Activated naive CD8-positive, alpha-beta T cell treated with anti-CD3 and anti-CD28 coated beads, Interleukin-2, amount 10 ng/mL, durations not matched to agents 7 days and 5 days (primary cell): ENCODE data around the gene TSPAN10. TPM values are rescaled to one million over a fixed set of nuclear protein-coding genes. Genes with fewer than 3 reads are reported as not detected.
A peak's percentile ranks its signal among the peaks of the same experiment; 100 is the strongest.

Source experiments
- ATAC-seq: fragments of 150-1000 bp; cut with Tn5 transposase; one replicate; pipeline ENCODE4 v1.10.0; 2021; ENCODE audit warnings: low read depth, moderate library complexity
- POLR2A ChIA-PET: fragments of 350-600 bp; sonication (Branson Sonifier 250); formaldehyde crosslinking; loops from one replicate; lab custom pipeline; 2021; ENCODE audit warnings: antibody characterized with exemption; lab: Charles Lee
- DNase-seq: peaks from one replicate; pipeline ENCODE4 v3.0.0; 2021
- H3K27ac Mint-ChIP-seq: one replicate; pipeline ENCODE4 v1.8.0; 2022; ENCODE audit warnings: mild to moderate bottlenecking, mixed read lengths
- H3K27me3 Mint-ChIP-seq: one replicate; pipeline ENCODE4 v1.8.0; 2022; ENCODE audit warnings: mild to moderate bottlenecking, moderate library complexity, mixed read lengths
- H3K36me3 Mint-ChIP-seq: one replicate; pipeline ENCODE4 v1.8.0; 2021; ENCODE audit warnings: mild to moderate bottlenecking, mixed read lengths
- H3K4me1 Mint-ChIP-seq: one replicate; pipeline ENCODE4 v1.8.0; 2021; ENCODE audit warnings: mixed read lengths
- H3K4me3 Mint-ChIP-seq: one replicate; pipeline ENCODE4 v1.8.0; 2022; ENCODE audit warnings: mild to moderate bottlenecking, moderate library complexity, mixed read lengths
- H3K9me3 Mint-ChIP-seq: one replicate; pipeline ENCODE4 v1.8.0; 2021; ENCODE audit warnings: mixed read lengths
- total RNA-seq, 2 experiments: library from RNA; stranded (reverse); gene quantifications; one replicate each; pipeline ENCODE4 v1.2.3, GENCODE V29; 2021

TSPAN10 gene
- under 1 TPM; 0.36 to 0.99 TPM for total RNA-seq

DNA sequence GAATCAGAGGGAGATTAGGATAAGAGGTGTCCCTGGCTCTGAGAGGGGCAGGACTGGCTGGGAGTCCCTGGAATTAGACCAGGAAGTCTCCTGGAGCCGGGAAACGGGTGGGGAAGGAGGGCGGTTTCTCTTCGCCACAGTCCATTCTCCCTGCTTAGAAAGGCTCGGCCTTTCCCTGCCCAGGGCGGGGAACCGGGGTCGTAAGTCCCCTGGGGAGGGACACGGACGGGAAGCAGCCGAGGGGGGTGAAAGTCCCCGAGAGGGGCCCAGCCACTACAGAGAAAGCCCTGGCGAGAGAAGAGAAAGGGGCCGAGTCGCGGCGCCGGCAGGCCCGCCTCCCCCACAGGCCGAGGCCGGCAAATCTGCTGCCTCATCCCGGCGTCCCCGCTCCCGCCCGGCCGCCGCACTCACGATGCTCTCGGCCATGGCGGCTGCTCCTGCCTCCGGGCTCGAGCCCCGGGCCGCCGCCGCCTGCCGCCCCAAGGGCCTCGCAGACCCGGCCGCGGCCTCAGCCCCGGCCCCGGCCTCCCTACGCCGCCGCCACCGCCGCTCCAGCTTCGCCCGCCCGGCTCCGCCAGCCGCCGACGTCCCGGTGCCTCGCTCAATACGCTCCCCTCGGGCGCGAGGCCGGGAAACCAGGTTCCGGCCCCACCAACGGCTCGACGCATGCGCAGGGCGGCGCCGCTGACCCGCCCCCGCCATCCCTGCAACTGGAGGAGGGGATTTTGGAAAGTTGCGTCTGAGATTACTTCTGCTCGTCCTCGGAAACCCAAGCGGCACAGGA is at the start of gene TSPAN10, which contains the start of gene NPLOC4:
Gene TSPAN10 (plus strand): TSS at position 692 of the 784 bp plus-strand sequence. CDS start 5,217 bp downstream, outside the sequence.
Gene NPLOC4 (minus strand): TSS at position 608 of the 784 bp plus-strand sequence. CDS start 182 bp downstream, at position 426.
- peak within 1 kb of the TSS; percentile 90 for H3K4me3 Mint-ChIP-seq
- H3K27me3 Mint-ChIP-seq = no peaks in the 10 kb centered on the region
- ATAC-seq (peak; percentile 93), DNase-seq (peak; percentile 93)
- no peaks in the 10 kb centered on the region for H3K9me3 Mint-ChIP-seq
- H3K4me1 Mint-ChIP-seq = peaks cover 14% of the 10 kb centered on the region
- peaks cover 3% of the 10 kb centered on the region for H3K36me3 Mint-ChIP-seq
- POLR2A ChIA-PET = interaction anchor here (0.6 to 1.7 kb wide), 6 partner anchors 16 to 46 kb away, joined by 3 to 12 read pairs (median 5); partner anchors contain the start of genes ARL16, CCDC137, HGS and OXLD1
- H3K27ac Mint-ChIP-seq = peak within 1 kb of the TSS; percentile 68

DNA sequence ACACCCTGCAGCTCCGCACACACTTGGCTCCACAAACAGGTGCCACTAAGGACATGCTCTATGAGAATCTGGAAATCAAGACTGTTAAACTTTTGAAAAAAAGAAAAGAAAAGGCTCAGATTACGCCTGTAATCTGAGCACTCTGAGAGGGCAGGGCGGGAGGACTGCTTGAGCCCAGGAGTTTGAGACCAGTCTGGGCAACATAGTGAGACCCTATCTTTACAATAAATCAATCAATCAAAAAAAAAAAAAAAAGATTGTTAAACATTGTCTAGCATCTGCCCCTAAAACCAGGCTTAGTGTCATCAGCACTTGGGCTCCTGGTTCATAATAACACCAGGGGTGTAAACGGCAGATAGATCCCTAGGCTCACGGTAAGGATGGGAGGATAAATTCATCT is 47.4 kb upstream of the TSPAN10 start:
- peaks cover 23% of the 10 kb centered on the region for H3K36me3 Mint-ChIP-seq
- POLR2A ChIA-PET = no interaction called here
- DNase-seq (no peak), ATAC-seq (no peak)
- no peaks in the 10 kb centered on the region for H3K27me3 Mint-ChIP-seq
- H3K9me3 Mint-ChIP-seq = no peaks in the 10 kb centered on the region
- no peak overlapping the region for H3K4me3 Mint-ChIP-seq
- H3K4me1 Mint-ChIP-seq = no peaks in the 10 kb centered on the region
- H3K27ac Mint-ChIP-seq = no peak overlapping the region

DNA sequence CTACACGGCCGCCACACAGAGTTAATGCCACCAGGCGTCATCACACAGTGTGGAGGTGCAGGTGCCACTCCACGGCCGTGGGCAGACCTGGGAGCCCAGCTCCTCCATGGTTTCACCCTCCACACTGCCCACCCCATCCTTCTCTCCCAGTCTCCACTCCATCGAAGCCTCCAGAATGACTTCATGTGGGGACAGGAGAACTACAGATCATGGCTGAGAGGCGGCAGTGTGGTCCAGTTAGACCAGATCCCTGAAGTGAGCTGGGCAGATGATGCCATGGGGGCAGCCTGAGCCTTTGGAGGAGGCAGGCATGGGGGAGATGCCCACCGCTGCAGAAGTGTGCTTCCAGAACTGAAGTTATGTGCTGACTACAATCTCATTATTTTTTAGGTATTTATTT is 46.9 kb upstream of the TSPAN10 start:
- no peak overlapping the region for H3K4me3 Mint-ChIP-seq
- no peak overlapping the region for H3K27ac Mint-ChIP-seq
- no peaks in the 10 kb centered on the region for H3K9me3 Mint-ChIP-seq
- ATAC-seq (no peak), DNase-seq (no peak)
- peaks cover 23% of the 10 kb centered on the region for H3K36me3 Mint-ChIP-seq
- H3K4me1 Mint-ChIP-seq = no peaks in the 10 kb centered on the region
- no peaks in the 10 kb centered on the region for H3K27me3 Mint-ChIP-seq
- POLR2A ChIA-PET = no interaction called here

DNA sequence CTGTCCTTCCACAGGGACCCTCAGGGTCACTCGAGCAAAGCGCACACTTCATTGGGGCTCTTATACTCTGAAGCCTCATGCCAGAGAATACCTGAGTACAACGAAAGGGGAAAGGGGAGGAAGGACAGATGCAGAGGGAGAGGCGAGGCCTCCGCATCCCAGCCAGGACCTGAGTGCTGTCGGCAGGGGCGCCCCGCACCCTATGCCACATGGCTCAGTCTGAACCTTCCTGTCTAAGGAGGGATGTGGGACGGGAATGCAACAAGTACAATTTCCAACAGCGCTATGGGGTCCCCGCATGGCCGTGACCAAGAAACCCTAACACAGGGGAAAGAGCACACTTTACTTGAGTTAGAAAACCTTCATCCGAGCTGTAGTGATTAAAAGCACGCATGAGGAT is 45.0 kb upstream of the TSPAN10 start:
- POLR2A ChIA-PET = no interaction called here
- Mint-ChIP-seq H3K36me3 (peaks cover 11% of the 10 kb centered on the region), H3K4me1 (no peaks in the 10 kb centered on the region)

DNA sequence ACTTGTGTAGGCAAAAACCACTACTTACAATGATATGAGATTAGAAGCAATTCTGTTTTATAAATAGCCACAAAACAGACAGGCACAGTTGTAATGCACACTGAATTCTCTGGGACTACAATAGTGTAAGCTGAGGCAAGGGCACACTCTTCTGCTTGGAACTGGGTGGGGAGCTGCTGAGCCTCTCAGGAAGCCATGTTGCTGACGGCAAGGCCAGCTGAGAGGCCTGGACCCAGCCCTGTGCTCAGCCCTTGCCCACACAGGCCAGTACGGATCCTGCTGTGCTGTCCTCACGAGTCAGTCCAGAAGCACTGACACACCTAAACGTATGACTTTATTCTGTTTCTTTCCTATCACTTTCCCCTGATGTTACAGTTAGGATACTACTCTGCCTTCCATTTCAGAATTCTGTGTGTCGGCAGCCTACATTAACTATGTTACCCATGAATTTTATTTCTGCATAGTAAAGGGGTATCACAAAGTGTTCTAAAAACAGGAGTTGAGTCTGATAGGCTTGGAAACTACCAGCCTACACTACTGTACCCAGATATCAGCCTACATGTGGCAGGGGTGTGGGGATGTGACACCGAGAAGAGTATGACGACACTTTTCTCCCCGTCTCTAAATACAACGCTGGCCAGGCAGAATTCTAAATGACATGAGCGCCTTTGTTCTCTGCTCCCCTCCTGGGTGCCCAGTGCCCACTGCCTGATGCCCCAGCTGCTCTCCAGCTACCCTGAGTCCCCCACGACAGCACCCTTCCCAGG is 43.7 kb upstream of the TSPAN10 start:
- Mint-ChIP-seq H3K4me1 (peaks cover 2% of the 10 kb centered on the region), H3K27ac (no peak overlapping the region), H3K9me3 (no peaks in the 10 kb centered on the region), H3K27me3 (no peaks in the 10 kb centered on the region), H3K4me3 (no peak overlapping the region), H3K36me3 (peaks cover 8% of the 10 kb centered on the region)
- no peak for DNase-seq
- ATAC-seq = no peak
- POLR2A ChIA-PET = no interaction called here

More for the DNA sequence above, 45.0 kb upstream of the TSPAN10 start:
- Mint-ChIP-seq H3K4me3 (no peak overlapping the region), H3K9me3 (no peaks in the 10 kb centered on the region), H3K27ac (peak overlapping the region; percentile 42), H3K27me3 (no peaks in the 10 kb centered on the region)
- DNase-seq (no peak), ATAC-seq (no peak)

DNA sequence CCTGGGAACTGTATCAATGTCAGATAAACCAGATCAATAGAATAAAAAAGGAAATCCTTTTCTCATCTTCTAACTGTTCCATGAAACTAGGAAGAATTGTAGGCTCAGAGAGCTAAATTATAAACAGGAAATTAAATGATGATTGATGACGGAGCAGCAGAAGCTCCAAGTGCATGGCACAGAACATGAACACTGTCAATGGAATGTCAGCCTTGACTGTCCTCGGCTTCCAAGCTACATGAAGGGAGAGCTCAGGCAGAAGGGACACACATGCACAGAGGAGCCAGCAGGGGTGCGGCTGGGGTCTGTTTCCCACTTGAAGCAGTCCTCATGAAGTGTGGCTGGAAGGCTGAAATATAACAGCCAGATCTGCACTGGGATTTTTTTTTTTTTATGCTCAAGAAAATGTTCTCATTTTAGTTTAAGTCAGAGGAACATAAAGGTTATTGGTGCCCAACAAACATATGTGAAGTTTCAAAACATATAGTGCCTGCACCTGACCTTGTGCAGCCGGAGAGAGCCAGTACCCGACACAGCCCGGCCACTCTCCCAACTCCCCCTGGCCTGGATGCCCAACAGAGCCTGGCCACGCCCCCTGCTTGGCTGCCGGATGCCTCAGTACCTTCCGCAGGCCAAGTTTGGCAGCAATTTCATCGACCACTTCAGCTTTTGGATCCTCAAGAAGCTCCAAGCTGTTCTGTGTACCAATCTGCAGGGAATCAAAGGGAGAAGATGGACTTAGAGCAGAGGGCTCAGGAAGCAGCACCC is 37.1 kb upstream of the TSPAN10 start:
- Mint-ChIP-seq H3K27me3 (no peaks in the 10 kb centered on the region), H3K27ac (no peak overlapping the region), H3K4me1 (peaks cover 8% of the 10 kb centered on the region), H3K9me3 (no peaks in the 10 kb centered on the region), H3K4me3 (no peak overlapping the region), H3K36me3 (peaks cover 11% of the 10 kb centered on the region)
- POLR2A ChIA-PET = interaction anchor here (1.2 kb wide), 1 partner anchor 88 kb away, joined by 6 read pairs; the partner anchor contains the start of gene ACTG1
- DNase-seq (no peak), ATAC-seq (no peak)

DNA sequence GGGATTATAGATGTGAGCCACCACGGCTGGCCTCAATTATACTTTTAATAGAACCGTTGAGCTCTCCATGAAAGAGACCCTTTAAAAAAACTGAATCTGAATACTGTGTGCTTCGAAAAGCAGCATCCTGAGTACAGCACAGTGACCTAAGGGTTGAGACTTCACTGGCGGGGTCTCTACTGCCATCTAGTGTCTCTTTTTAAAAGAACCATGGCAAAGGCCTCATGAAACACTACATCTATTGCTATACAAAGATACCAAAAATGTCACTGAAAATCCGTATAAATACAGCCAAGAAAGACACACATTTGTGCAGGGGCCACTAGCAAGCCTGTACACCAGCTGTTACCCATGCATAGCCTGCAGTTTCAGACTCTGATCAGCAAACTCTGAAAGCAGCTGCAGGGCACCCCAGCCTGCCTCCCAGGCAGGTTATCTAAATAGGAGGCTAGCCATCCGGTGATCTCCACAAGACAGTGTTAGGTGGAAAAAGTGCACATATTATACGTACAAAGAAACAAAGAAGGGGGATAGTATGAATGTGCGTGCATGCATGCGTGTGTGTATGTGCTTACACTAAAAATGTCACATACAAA is 35.4 kb upstream of the TSPAN10 start:
- no peak for DNase-seq
- POLR2A ChIA-PET = interaction anchor here (1.2 kb wide), 3 partner anchors 49 to 89 kb away, joined by 3 to 6 read pairs (median 3); partner anchors contain the start of genes ACTG1 and FAAP100
- Mint-ChIP-seq H3K36me3 (peaks cover 19% of the 10 kb centered on the region), H3K9me3 (no peaks in the 10 kb centered on the region), H3K27me3 (no peaks in the 10 kb centered on the region), H3K27ac (no peak overlapping the region), H3K4me3 (no peak overlapping the region), H3K4me1 (peaks cover 8% of the 10 kb centered on the region)
- peak; percentile 91 for ATAC-seq

DNA sequence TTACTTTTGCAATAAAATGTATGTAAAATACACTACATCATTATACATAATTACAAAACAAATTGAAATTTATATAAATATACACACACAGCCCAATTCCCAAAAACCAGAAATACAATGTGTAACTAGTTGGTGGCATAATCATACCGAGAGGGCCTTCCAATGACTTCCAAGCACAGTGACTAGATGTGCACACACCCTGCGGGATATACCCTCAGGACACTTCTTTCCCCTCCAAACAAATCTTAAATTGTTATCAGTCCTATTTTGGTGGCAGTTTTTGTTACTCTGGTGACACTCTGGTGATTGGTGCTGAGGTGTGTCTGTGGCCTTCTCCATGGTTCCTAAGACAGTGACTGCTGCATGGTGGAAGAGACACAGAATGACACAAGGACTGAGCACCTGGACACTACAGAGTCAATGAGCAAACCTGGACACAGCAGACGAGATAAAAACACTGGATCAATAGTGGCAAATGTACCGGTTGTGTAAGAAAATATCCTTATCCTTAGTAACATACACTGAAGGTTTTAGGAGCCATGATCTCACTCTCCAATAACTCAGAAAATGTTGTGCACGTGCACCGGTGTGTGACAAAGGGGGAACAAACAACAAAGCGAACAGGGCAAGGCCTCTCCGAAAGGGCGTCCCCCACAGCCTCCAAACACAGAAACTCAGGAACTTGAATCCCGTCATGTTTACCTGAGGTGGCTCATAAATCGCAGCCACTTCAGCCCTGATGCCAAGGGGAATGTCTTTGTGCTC is 33.0 kb upstream of the TSPAN10 start:
- no peak for ATAC-seq
- Mint-ChIP-seq H3K27ac (peak overlapping the region; percentile 31), H3K4me3 (no peak overlapping the region), H3K9me3 (no peaks in the 10 kb centered on the region), H3K27me3 (no peaks in the 10 kb centered on the region), H3K4me1 (peaks cover 8% of the 10 kb centered on the region), H3K36me3 (peaks cover 20% of the 10 kb centered on the region)
- no peak for DNase-seq
- POLR2A ChIA-PET = no interaction called here

DNA sequence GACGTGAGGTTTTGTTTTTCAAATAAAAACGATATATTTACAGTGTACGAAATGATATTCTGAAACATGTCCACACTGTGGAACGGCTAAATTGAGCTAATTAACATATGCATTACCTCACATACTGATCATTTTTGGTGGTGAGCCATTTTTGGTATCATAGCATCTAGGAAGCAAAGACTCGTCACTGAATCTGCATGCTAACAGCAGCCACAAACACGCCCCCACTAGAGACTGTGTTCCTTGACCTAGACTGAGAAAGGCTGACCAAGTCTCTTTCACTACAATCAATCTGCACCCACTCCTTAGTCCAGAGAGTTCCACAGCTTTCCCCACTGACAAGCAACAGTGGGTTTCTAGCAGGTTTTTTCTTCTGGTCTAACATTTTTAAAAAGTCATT is 29.6 kb upstream of the TSPAN10 start:
- no peak for ATAC-seq
- Mint-ChIP-seq H3K4me1 (peaks cover 3% of the 10 kb centered on the region), H3K4me3 (no peak overlapping the region), H3K36me3 (peaks cover 23% of the 10 kb centered on the region), H3K27me3 (no peaks in the 10 kb centered on the region), H3K27ac (no peak overlapping the region), H3K9me3 (no peaks in the 10 kb centered on the region)
- POLR2A ChIA-PET = no interaction called here
- no peak for DNase-seq

DNA sequence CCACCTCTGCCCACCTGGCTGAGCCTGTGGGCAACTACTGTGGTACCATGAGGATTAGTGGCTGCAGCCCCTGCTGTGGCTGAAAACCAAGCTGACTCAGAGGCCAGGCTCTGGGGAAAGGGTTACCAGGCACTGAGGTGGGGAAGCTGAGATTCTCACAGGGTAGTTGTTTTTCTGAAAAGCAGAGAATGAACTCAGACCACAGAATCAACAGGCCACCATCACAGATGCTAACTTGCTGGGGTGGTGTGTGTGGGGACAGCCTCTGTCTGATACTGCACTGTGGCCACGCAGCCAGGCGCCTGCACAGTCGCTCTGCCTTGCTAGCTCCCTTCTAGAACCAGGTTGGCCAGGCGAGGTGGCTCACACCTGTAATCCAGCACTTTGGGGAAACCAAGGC is 28.9 kb upstream of the TSPAN10 start:
- H3K4me1 Mint-ChIP-seq = peaks cover 3% of the 10 kb centered on the region
- peaks cover 23% of the 10 kb centered on the region for H3K36me3 Mint-ChIP-seq
- H3K9me3 Mint-ChIP-seq = no peaks in the 10 kb centered on the region
- ATAC-seq (no peak), DNase-seq (no peak)
- H3K4me3 Mint-ChIP-seq = no peak overlapping the region
- H3K27me3 Mint-ChIP-seq = no peaks in the 10 kb centered on the region
- POLR2A ChIA-PET = no interaction called here
- H3K27ac Mint-ChIP-seq = no peak overlapping the region

DNA sequence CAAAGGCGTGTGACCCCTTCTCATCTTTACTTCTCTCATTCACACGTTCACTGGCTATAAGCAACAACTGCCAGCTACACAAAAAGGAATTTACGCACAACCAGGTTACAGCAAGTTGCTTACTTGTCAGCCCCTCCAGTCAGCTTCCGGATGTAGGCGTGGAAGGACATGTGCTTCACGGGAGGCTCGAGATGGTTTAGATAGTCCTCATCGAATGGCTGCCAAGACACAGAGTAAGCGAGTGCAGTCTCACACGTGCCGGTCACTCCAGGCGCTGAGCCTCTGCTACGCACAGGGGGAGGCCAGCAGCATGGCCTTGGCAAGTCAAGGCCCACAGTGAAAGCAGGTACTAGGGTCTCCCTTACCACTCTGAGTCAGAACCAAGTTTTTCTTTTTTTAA is 28.4 kb upstream of the TSPAN10 start:
- Mint-ChIP-seq H3K4me1 (peaks cover 4% of the 10 kb centered on the region), H3K9me3 (no peaks in the 10 kb centered on the region), H3K27me3 (no peaks in the 10 kb centered on the region), H3K4me3 (no peak overlapping the region), H3K36me3 (peaks cover 23% of the 10 kb centered on the region), H3K27ac (no peak overlapping the region)
- DNase-seq (no peak), ATAC-seq (no peak)
- POLR2A ChIA-PET = no interaction called here
